ENCODE data around the gene RTN4R.

DNA sequence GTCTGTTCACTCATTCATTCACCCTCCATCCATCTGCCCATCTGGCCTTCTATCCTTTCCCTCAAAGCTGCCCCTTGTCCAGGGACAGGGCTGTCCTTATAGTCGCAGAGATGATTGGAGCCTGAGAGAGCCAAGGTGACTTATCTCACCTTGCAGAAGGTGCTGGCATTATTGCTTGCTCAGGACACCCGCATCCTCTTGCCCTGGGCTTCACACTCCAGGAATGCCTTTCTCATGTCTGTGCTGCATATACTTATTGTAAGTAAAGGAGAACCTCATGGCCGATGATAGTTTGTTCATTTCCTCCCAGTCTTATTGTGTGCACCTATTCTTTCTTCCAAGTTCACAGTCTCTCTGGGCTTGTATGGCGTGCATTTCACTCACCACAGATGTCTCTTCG, 68.2 kb downstream of the RTN4R start:
- no peak for TF ChIP-seq POLR2AphosphoS5 (IDR thresholded peaks at IDR 0.05)
- TF ChIP-seq, protein P1, sequence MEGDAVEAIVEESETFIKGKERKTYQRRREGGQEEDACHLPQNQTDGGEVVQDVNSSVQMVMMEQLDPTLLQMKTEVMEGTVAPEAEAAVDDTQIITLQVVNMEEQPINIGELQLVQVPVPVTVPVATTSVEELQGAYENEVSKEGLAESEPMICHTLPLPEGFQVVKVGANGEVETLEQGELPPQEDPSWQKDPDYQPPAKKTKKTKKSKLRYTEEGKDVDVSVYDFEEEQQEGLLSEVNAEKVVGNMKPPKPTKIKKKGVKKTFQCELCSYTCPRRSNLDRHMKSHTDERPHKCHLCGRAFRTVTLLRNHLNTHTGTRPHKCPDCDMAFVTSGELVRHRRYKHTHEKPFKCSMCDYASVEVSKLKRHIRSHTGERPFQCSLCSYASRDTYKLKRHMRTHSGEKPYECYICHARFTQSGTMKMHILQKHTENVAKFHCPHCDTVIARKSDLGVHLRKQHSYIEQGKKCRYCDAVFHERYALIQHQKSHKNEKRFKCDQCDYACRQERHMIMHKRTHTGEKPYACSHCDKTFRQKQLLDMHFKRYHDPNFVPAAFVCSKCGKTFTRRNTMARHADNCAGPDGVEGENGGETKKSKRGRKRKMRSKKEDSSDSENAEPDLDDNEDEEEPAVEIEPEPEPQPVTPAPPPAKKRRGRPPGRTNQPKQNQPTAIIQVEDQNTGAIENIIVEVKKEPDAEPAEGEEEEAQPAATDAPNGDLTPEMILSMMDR (IDR thresholded peaks at IDR 0.05), result no peak

All from upper lobe of left lung (tissue), 4 donors.